ENCODE data around the gene FHAD1. TPM values are rescaled to one million over a fixed set of nuclear protein-coding genes. Genes with fewer than 3 reads are reported as not detected.

FHAD1 gene
- total RNA-seq, 1 experiment from 2014 or later = 1.9 TPM

DNA sequence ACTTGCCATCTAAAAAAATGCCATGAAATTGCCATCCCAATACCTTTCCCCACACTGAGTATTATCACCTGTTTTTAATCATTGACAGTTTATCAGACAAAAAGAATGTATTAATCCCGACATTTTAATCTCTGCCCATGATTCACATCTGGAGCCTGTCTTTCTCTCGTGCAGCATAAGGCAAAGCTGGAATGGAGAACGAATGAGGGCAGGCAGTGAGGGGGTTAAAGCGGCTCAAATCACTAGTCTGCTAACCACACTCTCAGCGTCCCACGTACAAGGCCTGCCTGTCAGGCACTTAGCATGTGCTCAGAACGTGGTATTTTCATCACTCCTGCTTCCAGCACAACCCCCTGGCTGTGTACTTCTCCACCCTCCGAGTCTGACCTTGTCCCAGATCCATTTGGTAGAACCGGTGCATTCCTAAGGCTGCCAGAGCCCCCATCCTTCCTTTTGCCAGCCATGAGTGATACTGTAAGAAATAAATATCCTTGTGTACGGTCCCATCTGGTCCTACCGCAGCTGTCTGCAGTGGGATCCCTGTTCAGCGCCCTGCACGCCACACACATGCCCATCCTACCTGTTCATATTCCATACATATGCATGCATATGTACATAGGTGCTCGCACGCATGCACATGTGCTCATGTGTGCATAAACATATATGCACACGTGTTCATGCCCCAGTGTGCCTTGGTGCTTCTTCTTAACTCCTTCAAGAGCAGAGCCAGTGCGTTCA is 34.6 kb upstream of the FHAD1 start:
- no peaks in the 10 kb centered on the region for H3K9me3 ChIP-seq (ENCODE audit: control insufficient read depth, low read depth, low read length)
- H2BK12ac ChIP-seq (ENCODE audit: insufficient read length, low read depth, low read length) = no peak overlapping the region
- no peak overlapping the region for H4K8ac ChIP-seq (replicated peaks; ENCODE audit: insufficient read length, low read depth, low read length)
- TF ChIP-seq, protein P1, sequence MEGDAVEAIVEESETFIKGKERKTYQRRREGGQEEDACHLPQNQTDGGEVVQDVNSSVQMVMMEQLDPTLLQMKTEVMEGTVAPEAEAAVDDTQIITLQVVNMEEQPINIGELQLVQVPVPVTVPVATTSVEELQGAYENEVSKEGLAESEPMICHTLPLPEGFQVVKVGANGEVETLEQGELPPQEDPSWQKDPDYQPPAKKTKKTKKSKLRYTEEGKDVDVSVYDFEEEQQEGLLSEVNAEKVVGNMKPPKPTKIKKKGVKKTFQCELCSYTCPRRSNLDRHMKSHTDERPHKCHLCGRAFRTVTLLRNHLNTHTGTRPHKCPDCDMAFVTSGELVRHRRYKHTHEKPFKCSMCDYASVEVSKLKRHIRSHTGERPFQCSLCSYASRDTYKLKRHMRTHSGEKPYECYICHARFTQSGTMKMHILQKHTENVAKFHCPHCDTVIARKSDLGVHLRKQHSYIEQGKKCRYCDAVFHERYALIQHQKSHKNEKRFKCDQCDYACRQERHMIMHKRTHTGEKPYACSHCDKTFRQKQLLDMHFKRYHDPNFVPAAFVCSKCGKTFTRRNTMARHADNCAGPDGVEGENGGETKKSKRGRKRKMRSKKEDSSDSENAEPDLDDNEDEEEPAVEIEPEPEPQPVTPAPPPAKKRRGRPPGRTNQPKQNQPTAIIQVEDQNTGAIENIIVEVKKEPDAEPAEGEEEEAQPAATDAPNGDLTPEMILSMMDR (conservative IDR thresholded peaks at IDR 0.05) = no peak
- no peaks in the 10 kb centered on the region for H3K23me2 ChIP-seq (ENCODE audit: insufficient read length, low read depth, low read length, poor library complexity, severe bottlenecking)
- Mint-ChIP-seq H3K36me3 (ENCODE audit: insufficient read depth in 1 of 3, low read depth in 3 of 3) (peaks cover 2 to 10% (median 3%) of the 10 kb centered on the region in 3 experiments; a peak in 4 of 7 replicates), H3K27ac (peak overlapping the region in 1 of 3 experiments; percentile 3; a peak in 1 of 7 replicates), H3K4me3 (no peak overlapping the region), H3K27me3 (ENCODE audit: low read depth) (no peaks in the 10 kb centered on the region), H3K4me1 (peaks cover 28 to 38% of the 10 kb centered on the region in 2 experiments), H3K9me3 (no peaks in the 10 kb centered on the region)
- no peak overlapping the region for H2BK120ac ChIP-seq (ENCODE audit: low read depth, low read length, poor library complexity, severe bottlenecking)
- no peak overlapping the region for H4K91ac ChIP-seq (ENCODE audit: insufficient read length, low read depth, low read length)
- no peak overlapping the region for H3K4ac ChIP-seq (ENCODE audit: low read depth, low read length)
- no peak overlapping the region for H2BK5ac ChIP-seq (ENCODE audit: insufficient read length, low read length)
- no peaks in the 10 kb centered on the region for H3K27me3 ChIP-seq (ENCODE audit: insufficient read depth, low read length)
- no peak overlapping the region for H3K27ac ChIP-seq (ENCODE audit: insufficient read length, low read depth, low read length)
- no peak overlapping the region for H2BK15ac ChIP-seq (ENCODE audit: low read depth, low read length)
- no CpG with 5 or more reads among the region's 17 CpGs for WGBS (ENCODE audit: extremely low coverage, insufficient read length, low lambda C conversion rate)
- no peak for DNase-seq
- H3K56ac ChIP-seq (ENCODE audit: insufficient read length, low read depth, low read length) = no peak overlapping the region
- no peak overlapping the region for H3K14ac ChIP-seq (ENCODE audit: insufficient read depth, low read length)
- no peaks in the 10 kb centered on the region for H4K20me1 ChIP-seq (ENCODE audit: control insufficient read depth, insufficient read depth, insufficient read length)
- H3K9ac ChIP-seq (ENCODE audit: extremely low read depth, insufficient read length, low read length) = no peak overlapping the region
- no peak overlapping the region for H3K4me2 ChIP-seq (ENCODE audit: insufficient read depth, insufficient read length, low read length)
- peaks cover 2% of the 10 kb centered on the region; the same call in 1 of the 2 replicates for H3K4me1 ChIP-seq (ENCODE audit: insufficient read depth, low read length)
- H4K5ac ChIP-seq (ENCODE audit: insufficient read length, low read depth, low read length) = no peak overlapping the region
- H2AFZ ChIP-seq (ENCODE audit: low read length) = no peak overlapping the region
- H3K23ac ChIP-seq (ENCODE audit: insufficient read length, low read depth, low read length) = no peak overlapping the region
- H3K79me1 ChIP-seq (ENCODE audit: insufficient read depth, low read depth, low read length, poor library complexity, severe bottlenecking) = no peaks in the 10 kb centered on the region
- no peak overlapping the region for H2AK5ac ChIP-seq (ENCODE audit: insufficient read length, low read length)
- H2BK20ac ChIP-seq (ENCODE audit: low read depth, low read length, poor library complexity, severe bottlenecking) = no peak overlapping the region
- no peak overlapping the region for H3K18ac ChIP-seq (ENCODE audit: insufficient read length, low read depth, low read length)
- no peaks in the 10 kb centered on the region for H3K79me2 ChIP-seq (ENCODE audit: insufficient read depth, low read length)
- H3T11ph ChIP-seq (ENCODE audit: low read length) = no peak overlapping the region
